T-helper 1 cell treated with Interleukin-12 subunit alpha and Interleukin-12 subunit beta and Interleukin-4 antibody, amounts not matched to agents 30 μg/mL and 1 μg/mL, for 36 hours (primary cell): ENCODE data around the gene MPZL2.

Experiments
- H3K27ac Mint-ChIP-seq: one replicate; pipeline ENCODE4 v1.8.0; 2021; ENCODE audit warnings: mild to moderate bottlenecking, mixed read lengths
- H3K27me3 Mint-ChIP-seq: one replicate; pipeline ENCODE4 v1.8.0; 2021; ENCODE audit warnings: low read depth, mixed read lengths
- H3K36me3 Mint-ChIP-seq: one replicate; pipeline ENCODE4 v1.8.0; 2021; ENCODE audit warnings: low read depth, mixed read lengths
- H3K4me1 Mint-ChIP-seq: one replicate; pipeline ENCODE4 v1.8.0; 2021; ENCODE audit warnings: low read depth, mixed read lengths
- H3K4me3 Mint-ChIP-seq: one replicate; pipeline ENCODE4 v1.8.0; 2021; ENCODE audit warnings: mild to moderate bottlenecking, moderate library complexity, mixed read lengths
- H3K9me3 Mint-ChIP-seq: one replicate; pipeline ENCODE4 v1.8.0; 2021; ENCODE audit warnings: mixed read lengths

MPZL2 gene

DNA sequence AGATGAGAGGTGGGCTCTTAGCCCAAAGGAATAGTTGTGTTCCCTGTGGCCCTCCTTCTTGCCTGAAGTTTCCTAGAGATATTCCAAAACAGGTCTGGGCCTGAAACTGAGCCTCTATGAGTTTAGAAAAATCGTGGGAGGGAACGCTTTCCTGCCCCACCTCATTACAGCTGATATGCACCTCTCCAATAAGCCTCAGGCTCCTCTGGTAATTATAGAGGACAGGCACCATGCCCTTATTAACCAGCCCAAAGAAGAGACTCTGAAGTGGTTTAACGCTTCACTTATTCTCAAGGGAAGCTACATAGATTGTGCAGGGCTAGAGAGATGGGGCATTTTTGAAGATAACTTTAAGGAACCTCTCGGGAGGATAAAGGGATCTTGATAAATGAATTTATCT, 3.4 kb upstream of the MPZL2 start:
- peaks cover 30% of the 10 kb centered on the region for H3K4me1 Mint-ChIP-seq
- peaks cover 29% of the 10 kb centered on the region for H3K27me3 Mint-ChIP-seq
- H3K9me3 Mint-ChIP-seq, result no peaks in the 10 kb centered on the region
- H3K4me3 Mint-ChIP-seq, result no peak overlapping the region
- H3K36me3 Mint-ChIP-seq, result peaks cover 2% of the 10 kb centered on the region
- no peak overlapping the region for H3K27ac Mint-ChIP-seq

DNA sequence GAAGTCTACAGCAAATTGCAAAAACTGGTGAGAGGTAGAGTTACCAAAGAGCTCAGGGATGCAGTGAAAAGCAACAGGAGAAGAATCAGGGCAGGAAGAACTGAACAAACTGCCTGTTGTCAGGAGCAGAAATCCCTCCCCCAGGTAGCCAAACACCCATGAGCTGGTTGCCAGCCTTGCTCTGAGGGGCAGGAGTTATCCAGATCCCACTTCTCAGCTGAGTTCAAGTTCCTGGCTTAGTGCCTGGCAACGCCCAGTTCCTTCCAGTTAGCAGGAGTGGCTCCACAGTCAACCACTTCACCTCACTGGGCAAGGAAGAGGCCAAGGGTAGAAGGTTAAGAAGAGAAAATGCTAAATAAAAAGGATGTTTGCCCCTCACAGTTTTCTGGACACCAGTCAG, 1.9 kb upstream of the MPZL2 start:
- Mint-ChIP-seq H3K36me3 (peaks cover 7% of the 10 kb centered on the region), H3K4me3 (no peak overlapping the region), H3K27me3 (peaks cover 29% of the 10 kb centered on the region), H3K27ac (no peak overlapping the region), H3K4me1 (peaks cover 29% of the 10 kb centered on the region), H3K9me3 (no peaks in the 10 kb centered on the region)

DNA sequence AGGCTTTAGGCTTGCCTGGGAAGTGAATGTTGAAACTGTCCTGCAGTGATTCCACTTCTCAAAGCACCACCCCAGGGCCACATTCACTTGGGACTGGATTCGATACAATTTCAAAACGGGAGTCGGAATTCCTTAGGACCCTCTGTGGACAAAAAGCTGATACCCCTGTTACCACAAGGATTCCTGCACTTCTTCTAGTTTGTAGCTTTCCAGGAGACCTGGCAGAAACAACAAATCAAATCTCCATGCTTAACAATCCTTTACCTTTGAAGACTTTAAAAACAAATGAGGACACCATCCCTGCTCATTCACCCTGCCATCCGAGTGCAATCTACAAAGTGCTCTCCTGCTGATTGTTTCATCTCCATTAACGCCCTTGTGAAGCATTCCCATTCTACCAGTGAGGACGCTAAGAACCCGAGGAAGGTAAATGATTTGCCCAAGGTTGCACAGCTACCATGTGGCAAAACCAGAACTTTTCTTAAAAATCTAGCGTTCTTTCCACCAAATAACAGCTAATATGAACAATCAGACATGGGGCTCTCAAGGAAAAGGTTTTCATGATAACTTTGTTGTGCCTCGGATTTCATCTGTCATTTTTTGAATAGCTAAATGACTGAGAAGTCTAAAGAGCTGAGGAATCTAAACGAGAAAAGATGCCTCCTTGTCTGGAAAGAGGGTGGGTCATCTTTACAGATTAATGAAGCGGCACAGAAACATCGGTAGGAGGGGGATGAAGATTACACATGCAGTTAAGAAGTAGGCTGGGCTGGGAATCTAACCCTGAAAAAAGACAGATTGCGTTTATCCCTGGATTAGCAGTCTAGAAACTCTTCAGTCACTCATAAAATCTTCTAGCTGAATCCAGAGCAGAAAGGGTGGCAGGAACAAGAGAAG, 720 bp upstream of the MPZL2 start:
- Mint-ChIP-seq H3K27ac (peak overlapping the region; percentile 65), H3K4me3 (peak overlapping the region; percentile 80), H3K27me3 (peaks cover 28% of the 10 kb centered on the region), H3K9me3 (no peaks in the 10 kb centered on the region), H3K4me1 (peaks cover 31% of the 10 kb centered on the region), H3K36me3 (peaks cover 11% of the 10 kb centered on the region)

GRCh38 chr11:118263112-118263511, 985 bp downstream of the MPZL2 start:
- Mint-ChIP-seq H3K36me3 (peaks cover 23% of the 10 kb centered on the region), H3K9me3 (no peaks in the 10 kb centered on the region), H3K4me3 (peak overlapping the region; percentile 45), H3K4me1 (peaks cover 34% of the 10 kb centered on the region), H3K27me3 (peaks cover 17% of the 10 kb centered on the region), H3K27ac (no peak overlapping the region)

DNA sequence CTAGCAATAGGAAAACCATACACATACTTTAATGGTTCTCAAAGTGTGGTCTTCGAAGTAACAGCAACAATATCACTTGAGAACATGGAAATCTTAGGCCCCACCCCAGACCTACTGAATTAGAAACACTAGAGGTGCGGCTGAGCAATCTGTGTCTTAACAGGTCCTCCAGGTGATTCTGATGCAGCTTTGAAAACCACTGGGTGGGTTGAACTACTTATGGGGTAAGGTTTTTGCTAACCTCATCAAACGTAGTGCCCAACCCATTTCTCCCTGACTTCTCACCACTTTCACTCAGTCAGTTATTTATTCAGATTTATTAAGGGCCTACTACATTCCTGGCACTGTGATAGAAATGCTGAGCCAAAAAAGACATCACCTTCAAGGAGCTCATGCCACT, 3.7 kb downstream of the MPZL2 start:
- peaks cover 30% of the 10 kb centered on the region for H3K36me3 Mint-ChIP-seq
- peaks cover 12% of the 10 kb centered on the region for H3K27me3 Mint-ChIP-seq
- H3K9me3 Mint-ChIP-seq, result no peaks in the 10 kb centered on the region
- H3K4me1 Mint-ChIP-seq, result peaks cover 31% of the 10 kb centered on the region
- H3K4me3 Mint-ChIP-seq, result no peak overlapping the region
- H3K27ac Mint-ChIP-seq, result no peak overlapping the region

DNA sequence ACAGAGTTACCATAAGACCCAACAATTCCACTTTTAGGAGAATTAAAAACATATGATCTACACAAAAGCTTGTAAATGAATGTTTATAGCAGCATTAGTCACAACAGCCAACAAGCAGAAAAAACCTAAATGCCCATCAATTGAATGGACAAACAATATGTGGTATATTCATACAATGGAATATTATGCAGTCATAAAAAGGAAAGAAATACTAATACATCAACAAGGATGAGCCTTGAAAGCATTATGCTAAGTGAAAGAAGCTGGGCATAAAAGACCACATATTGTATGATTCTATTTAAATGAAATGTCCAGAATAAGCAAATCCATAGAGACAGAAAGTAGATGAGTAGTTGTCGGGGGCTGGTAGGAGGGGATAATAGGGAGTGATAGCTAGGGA, 5.0 kb downstream of the MPZL2 start:
- Mint-ChIP-seq H3K4me3 (no peak overlapping the region), H3K36me3 (peaks cover 30% of the 10 kb centered on the region), H3K9me3 (no peaks in the 10 kb centered on the region), H3K27ac (no peak overlapping the region), H3K27me3 (peaks cover 1% of the 10 kb centered on the region), H3K4me1 (peaks cover 26% of the 10 kb centered on the region)

DNA sequence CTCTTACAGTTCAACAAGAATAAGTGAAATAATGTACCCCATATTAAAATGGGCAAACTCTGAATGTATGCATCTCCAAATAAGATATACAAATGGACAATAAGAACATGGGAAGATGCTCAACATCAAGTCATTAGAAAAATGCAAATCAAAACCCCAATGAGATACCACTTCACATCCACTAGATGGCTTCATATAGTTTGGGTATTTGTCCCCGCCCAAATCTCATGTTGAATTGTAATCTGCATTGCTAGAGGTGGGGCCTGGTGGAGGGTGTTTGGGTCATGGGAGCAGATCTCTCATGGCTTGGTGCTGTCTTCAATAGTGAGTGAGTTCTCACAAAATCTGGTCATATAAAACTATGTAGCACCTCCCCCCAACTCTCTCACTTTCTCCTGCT, 5.7 kb downstream of the MPZL2 start:
- no peak overlapping the region for H3K27ac Mint-ChIP-seq
- no peaks in the 10 kb centered on the region for H3K9me3 Mint-ChIP-seq
- no peak overlapping the region for H3K4me3 Mint-ChIP-seq
- peaks cover 29% of the 10 kb centered on the region for H3K36me3 Mint-ChIP-seq
- H3K4me1 Mint-ChIP-seq, result peaks cover 19% of the 10 kb centered on the region
- no peaks in the 10 kb centered on the region for H3K27me3 Mint-ChIP-seq

- peak overlapping the region; percentile 96 for H3K27ac Mint-ChIP-seq
- peaks cover 20% of the 10 kb centered on the region for H3K4me1 Mint-ChIP-seq
- peak overlapping the region; percentile 94 for H3K4me3 Mint-ChIP-seq
- H3K27me3 Mint-ChIP-seq, result no peaks in the 10 kb centered on the region
- H3K9me3 Mint-ChIP-seq, result no peaks in the 10 kb centered on the region
- H3K36me3 Mint-ChIP-seq, result peaks cover 13% of the 10 kb centered on the region
These were observed 11.4 kb downstream of the MPZL2 start for GRCh38 chr11:118252688-118253087.

GRCh38 chr11:118251858-118252652, 12.0 kb downstream of the MPZL2 start, which contains the start of gene MPZL3:
Gene MPZL3, minus strand, starts transcription at chr11:118252365. Its CDS starts 71 bp downstream, at chr11:118252294.
- Mint-ChIP-seq H3K36me3 (peaks cover 14% of the 10 kb centered on the region), H3K27me3 (no peaks in the 10 kb centered on the region), H3K4me3 (peak within 1 kb of the TSS; percentile 94), H3K27ac (peak within 1 kb of the TSS; percentile 96), H3K9me3 (no peaks in the 10 kb centered on the region), H3K4me1 (peaks cover 26% of the 10 kb centered on the region)

- H3K27me3 Mint-ChIP-seq, result no peaks in the 10 kb centered on the region
- H3K4me1 Mint-ChIP-seq, result peaks cover 51% of the 10 kb centered on the region
- H3K9me3 Mint-ChIP-seq, result no peaks in the 10 kb centered on the region
- H3K36me3 Mint-ChIP-seq, result peaks cover 13% of the 10 kb centered on the region
- H3K27ac Mint-ChIP-seq, result peak overlapping the region; percentile 79
- H3K4me3 Mint-ChIP-seq, result no peak overlapping the region
These were observed 17.1 kb downstream of the MPZL2 start for GRCh38 chr11:118247041-118247440.

DNA sequence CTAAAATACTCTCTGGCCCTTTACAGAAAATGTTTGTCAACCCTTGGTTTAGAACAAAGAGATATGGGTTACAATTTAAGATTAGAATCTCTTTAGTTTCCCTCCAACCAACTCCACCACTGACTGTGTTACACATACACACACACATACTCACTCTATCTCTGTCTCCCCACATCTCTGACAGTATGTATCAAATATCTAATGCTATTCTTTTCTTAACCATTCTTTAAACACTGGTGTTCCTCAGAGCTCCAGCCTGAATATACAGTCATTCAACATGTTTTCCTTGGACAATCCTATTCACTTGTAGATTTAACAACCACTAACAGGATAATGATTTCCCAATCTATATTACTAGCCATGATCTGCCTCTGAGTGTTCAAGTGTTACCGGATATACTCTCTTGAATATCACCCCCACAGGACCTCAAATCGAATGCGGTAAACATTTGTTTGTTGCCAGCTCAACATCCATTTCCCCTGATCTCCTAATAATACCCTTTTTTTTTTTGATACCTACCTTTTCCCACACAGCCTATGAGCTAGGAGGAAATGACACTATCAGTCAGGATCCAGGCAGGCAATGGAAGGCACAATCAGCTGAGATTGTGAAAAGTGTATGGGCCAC, 18.0 kb downstream of the MPZL2 start:
- no peak overlapping the region for H3K4me3 Mint-ChIP-seq

GRCh38 chr11:118243993-118244762, 19.9 kb downstream of the MPZL2 start:
- H3K27me3 Mint-ChIP-seq, result no peaks in the 10 kb centered on the region
- H3K36me3 Mint-ChIP-seq, result peaks cover 16% of the 10 kb centered on the region
- H3K4me1 Mint-ChIP-seq, result peaks cover 69% of the 10 kb centered on the region
- peak overlapping the region; percentile 64 for H3K27ac Mint-ChIP-seq
- no peak overlapping the region for H3K4me3 Mint-ChIP-seq
- H3K9me3 Mint-ChIP-seq, result no peaks in the 10 kb centered on the region

More for the DNA sequence above, 18.0 kb downstream of the MPZL2 start:
- no peaks in the 10 kb centered on the region for H3K27me3 Mint-ChIP-seq
- H3K9me3 Mint-ChIP-seq, result no peaks in the 10 kb centered on the region
- peak overlapping the region; percentile 58 for H3K27ac Mint-ChIP-seq
- H3K4me1 Mint-ChIP-seq, result peaks cover 61% of the 10 kb centered on the region
- peaks cover 13% of the 10 kb centered on the region for H3K36me3 Mint-ChIP-seq

DNA sequence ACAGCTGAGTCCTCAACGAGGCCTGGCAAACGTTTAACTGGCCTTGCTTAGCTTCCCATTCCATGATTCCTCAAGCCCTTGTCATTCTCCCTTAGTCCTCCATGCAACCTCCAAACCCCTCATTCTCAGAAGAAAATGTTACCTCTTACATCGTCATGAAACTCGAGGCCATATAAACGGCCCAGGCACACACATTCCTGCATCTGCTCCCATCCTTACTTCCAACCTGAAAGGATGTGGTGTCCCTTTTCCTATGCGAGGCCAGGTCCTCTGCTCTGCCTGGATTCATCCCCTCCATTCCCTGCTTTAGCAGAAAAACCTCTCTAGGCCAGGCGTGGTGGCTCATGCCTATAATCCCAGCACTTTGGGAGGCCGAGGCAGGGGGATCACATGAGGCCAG, 20.9 kb downstream of the MPZL2 start:
- peak overlapping the region; percentile 64 for H3K27ac Mint-ChIP-seq
- no peaks in the 10 kb centered on the region for H3K27me3 Mint-ChIP-seq
- no peaks in the 10 kb centered on the region for H3K9me3 Mint-ChIP-seq
- no peak overlapping the region for H3K4me3 Mint-ChIP-seq
- H3K36me3 Mint-ChIP-seq, result peaks cover 23% of the 10 kb centered on the region
- peaks cover 76% of the 10 kb centered on the region for H3K4me1 Mint-ChIP-seq

GRCh38 chr11:118241764-118242098, 22.4 kb downstream of the MPZL2 start:
- Mint-ChIP-seq H3K9me3 (no peaks in the 10 kb centered on the region), H3K4me1 (peaks cover 68% of the 10 kb centered on the region), H3K27ac (peak overlapping the region; percentile 93), H3K4me3 (peak overlapping the region; percentile 56), H3K27me3 (no peaks in the 10 kb centered on the region), H3K36me3 (peaks cover 21% of the 10 kb centered on the region)
